ENCODE data around the gene FRYL.
"Not testable (repeated sequence)": the region's sequence is repeated elsewhere in the genome, so short reads cannot be mapped to it uniquely, and the experiment has no call there.

Gene FRYL

DNA sequence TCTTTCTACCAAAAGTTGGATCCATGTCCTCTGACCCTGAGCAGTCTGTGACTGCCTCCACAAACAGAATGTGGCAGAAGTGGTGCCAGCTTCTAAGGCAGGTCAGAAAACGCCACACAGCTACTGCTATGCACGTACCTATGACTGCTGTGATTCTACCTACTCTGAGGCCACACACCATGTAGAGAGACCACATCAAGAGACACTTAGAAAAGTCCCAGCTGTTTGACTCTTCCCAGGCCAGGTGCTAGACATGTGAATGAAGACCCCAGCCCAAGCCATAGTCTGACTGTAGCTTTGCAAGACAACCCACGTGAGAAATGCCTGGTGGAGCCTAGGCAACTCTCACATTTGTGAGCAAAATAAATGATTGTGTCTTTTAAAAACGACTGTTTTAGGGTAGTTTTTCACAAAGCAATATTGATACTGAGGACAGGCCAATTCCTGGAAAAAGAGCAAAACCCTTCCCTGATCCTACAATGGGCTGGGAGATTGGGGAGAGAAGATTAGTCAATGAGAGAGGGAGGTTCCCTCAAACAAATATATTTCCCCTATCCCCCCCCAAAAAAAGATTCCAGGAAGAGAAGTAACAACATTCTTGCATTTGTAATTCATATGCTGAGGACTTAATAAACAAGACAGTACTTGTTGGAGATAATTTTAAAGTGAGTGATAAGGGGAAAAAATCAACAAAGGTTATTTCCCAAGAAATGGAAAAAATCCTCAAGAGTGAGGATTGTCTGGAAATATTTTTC is 33.3 kb downstream of the FRYL start:
- no peak for DNase-seq (ENCODE audit: low read depth in 2 of 2)

DNA sequence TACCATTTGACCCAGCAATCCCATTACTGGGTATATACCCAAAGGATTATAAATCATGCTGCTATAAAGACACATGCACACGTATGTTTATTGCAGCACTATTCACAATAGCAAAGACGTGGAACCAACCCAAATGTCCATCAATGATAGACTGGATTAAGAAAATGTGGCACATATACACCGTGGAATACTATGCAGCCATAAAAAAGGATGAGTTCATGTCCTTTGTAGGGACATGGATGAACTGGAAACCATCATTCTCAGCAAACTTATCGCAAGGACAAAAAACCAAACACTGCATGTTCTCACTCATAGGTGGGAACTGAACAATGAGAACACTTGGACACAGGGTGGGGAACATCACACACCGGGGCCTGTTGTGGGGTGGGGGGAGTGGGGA is 34.9 kb downstream of the FRYL start:
- DNase-seq (ENCODE audit: low read depth in 2 of 2), result not testable (repeated sequence)

DNA sequence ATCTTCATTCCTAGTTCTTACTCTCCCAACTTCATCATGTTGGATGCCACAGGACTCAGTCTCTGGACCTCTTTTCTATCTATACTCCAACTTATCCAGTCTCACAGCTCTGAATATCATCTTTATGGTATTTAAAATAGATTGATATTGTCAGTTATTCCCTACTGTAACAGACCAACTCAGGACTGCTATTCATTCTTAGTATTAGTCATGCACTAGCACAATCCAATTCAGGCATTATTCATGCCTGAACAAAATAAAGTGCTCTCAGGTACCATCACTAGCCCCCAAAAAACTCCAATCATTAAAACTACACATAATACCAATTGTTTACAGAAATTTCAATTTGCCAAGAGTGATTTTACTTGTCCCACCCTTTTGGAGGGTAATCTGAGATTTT is 37.7 kb downstream of the FRYL start:
- no peak for DNase-seq (ENCODE audit: low read depth in 2 of 2)

DNA sequence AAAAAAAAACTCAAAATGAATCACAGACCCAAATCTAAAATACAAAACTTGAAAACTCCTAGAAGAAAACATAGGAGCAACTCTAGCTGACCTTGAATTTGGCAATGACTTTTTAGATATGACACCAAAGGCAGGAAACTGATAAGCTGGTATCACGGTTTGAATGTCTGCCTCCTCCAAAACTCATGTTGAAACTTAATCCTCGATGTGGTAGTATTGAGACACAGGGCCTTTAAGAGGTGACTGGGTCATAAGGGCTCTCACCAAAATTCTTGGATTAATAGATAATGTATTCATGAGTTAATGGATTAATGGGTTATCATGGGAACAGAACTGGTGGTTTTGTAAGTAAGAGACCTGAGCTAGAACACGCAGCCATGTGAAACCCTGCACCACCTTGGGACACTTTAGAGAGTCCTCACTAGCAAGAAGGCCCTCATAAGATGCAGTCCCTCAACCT is 40.5 kb downstream of the FRYL start:
- DNase-seq (ENCODE audit: low read depth in 2 of 2), result no peak

DNA sequence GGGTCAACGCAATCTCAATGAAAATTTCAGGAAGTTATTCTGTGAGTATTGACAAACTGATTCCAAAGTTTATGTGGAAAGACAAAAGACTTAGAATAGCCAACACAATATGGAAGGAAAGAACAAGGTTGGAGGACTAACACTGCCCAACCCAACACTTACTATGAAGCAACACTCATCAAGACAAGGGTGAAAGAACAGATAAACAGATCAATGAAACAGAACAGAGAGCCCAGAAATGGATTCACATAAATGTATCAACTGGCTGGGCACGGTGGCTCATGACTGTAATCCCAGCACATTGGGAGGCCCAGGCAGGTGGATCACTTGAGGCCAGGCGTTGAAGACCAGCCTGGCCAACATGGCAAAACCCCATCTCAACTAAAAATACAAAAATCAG is 41.2 kb downstream of the FRYL start:
- no peak for DNase-seq (ENCODE audit: low read depth in 2 of 2)

DNA sequence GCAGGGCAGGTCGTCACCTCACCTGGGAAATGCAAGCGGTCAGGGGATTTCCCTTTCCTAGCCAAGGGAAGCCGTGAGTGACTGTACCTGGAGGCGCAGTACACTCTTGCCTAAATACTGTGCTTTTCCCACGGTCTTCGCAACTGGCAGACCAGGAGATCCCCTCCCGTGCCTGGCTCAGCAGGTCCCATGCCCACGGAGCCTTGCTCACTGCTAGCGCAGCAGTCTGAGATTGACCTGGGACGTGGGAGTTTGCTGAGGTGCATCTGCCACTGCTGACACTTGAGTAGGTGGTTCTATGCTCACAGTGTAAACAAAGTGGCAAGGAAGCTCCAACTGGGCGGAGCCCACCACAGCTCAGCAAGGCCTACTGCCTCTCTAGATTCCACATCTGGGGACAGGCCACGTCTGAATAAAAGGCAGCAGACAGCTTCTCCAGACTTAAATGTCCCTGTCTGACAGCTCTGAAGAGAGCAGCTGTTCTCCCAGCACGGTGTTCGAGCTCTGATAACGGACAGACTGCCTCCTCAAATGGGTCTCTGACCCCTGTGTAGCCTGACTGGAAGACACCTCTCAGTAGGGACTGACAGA is 51.1 kb downstream of the FRYL start:
- peak; percentile 11 to 33 for DNase-seq (ENCODE audit: low read depth in 2 of 2)

DNA sequence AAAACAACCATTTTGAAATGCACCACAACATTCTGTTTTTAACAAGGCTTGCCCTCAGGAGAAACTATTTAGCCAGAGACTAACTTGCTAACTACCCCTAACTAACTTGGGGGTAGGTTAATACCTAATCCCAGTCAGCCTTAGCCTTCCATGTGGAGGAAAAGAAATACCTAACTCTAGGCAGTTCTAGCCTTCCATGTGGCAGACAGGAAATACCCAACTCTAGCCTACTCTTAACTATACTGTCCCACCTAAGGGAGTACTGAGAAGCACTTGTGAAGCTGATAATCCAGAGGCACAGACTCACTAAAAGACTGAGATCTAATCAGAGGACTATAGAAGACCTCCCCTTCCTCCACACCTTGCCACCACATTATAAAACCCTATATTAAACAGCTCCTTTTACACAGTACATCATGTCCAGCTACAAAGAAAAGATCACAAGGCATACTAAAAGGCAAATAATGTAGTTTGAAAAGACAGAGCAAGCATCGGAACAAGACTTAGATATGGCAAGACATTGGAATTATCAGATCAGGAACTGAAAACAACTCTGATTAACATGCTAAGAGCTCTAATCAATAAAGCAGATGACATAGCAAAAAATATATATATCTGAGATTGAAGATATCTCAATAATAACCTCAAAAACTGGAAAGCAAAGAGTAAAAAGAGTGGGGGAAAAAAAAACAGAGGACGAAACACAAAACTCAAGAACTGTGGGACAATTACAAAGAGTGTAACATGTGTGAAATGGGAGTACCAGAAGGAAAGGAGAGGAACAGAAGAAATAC is 52.2 kb downstream of the FRYL start:
- no peak for DNase-seq (ENCODE audit: low read depth in 2 of 2)

DNA sequence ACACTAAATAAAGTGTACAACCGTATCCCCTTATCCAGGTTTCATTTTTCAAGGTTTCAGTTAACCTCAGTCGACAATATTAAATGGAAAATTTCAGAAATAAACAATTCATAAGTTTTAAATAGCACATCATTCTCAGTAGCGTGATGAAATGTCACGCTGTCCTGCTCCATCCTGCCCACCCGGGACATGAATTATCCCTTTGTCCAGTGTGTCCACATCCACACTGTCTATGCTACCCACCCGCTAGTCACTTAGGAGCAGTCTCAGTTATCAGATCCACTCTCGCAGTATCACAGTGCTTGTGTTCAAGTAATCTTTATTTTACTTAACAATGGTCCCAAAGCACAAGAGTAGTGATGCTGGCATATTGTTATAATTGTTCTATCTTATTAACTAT is 54.7 kb downstream of the FRYL start:
- DNase-seq (ENCODE audit: low read depth in 2 of 2), result no peak

DNA sequence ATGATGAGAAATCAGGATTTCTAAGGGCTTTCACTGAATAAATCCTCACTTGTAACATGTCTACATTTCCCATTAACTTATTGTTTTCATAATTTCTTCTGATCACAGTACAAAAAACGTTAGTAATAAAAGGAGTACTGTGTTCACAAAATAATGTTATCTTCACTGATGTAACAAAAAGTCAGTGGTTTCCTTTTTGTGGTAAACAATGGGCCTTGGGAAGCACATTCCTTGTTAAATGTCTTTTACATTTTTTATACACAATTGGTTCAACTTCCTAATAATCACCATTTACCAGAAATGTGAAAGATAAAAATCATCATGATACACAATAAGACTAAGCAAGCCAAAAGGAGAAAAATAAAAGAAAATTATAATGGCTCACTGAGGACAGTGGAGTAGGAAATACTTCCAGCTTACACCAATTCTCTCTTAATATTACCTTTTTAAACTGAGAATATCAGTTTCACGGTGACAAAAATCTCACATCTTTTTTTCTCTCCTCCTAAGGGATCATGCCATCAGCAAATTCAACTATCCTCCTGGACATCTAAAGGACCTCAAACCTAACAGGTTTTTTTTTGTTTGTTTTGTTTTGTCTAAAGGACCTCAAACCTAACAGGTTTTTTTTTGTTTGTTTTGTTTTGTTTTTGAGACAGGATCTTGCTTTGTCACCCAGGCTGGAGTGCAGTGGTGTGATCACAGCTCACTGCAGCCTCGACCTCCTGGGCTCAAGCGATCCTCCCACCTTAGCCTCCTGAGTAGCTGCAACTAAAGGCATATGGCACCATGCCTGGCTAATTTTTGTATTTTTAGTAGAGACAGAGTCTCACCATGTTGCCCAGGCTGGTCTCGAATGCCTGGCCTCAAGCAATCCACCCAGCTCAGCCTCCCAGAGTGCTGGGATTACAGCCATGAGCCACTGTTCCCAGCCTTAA is 57.3 kb downstream of the FRYL start:
- DNase-seq (ENCODE audit: low read depth in 2 of 2), result no peak

DNA sequence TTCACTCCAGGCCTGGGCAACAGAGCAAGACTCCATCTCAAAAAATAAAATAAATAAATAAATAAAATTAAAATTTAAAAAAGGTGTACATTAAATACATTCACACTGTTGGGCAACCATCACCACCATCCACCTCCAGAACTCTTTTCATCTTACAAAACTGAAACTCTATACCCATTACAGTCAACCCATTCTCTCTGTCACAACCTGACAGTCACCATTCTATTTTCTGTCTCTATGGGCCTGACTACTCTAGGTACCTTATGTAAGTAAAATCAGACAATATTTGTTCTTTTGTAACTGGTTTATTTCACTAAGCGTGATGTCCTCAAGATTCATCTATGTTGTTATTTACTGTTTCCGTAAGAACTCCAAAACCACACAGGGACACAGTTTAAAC is 59.6 kb downstream of the FRYL start:
- no peak for DNase-seq (ENCODE audit: low read depth in 2 of 2)

DNA sequence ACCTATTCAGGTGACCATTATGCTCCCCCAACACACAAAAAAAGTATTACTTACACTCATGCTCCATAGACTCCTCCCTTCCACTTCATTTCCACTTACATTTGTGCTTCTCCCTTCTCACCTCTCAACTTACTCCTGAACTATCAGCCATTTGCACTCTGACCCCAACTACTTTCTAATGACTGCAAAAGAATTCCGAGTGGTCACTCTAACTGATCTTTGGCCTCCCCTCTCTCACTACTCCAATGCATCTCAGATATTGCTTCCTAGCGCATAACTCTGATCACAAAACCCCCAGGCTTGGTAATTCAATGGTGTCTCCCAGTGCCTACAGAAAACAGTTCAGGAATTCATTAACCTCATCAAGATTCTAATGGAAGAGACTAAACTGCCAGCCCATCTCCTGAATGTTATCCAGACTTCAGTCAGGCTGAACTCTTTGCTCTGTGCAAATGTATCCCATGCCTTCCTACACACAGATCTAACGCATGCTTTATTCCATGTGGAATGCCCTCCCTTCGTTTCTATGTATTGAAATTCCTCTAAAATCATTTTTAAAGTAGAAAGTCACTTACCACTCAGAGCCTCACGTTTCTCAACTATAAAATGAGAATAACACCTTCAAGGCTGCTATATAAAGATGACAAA is 61.1 kb downstream of the FRYL start:
- no peak for DNase-seq (ENCODE audit: low read depth in 2 of 2)

DNA sequence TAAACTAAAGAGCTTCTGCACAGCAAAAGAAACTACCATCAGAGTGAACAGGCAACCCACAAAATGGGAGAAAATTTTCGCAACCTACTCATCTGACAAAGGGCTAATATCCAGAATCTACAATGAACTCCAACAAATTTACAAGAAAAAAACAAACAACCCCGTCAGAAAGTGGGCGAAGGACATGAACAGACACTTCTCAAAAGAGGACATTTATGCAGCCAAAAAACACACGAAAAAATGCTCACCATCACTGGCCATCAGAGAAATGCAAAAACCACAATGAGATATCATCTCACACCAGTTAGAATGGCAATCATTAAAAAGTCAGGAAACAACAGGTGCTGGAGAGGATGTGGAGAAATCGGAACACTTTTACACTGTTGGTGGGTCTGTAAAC is 63.8 kb downstream of the FRYL start:
- not testable (repeated sequence) for DNase-seq (ENCODE audit: low read depth in 2 of 2)

DNA sequence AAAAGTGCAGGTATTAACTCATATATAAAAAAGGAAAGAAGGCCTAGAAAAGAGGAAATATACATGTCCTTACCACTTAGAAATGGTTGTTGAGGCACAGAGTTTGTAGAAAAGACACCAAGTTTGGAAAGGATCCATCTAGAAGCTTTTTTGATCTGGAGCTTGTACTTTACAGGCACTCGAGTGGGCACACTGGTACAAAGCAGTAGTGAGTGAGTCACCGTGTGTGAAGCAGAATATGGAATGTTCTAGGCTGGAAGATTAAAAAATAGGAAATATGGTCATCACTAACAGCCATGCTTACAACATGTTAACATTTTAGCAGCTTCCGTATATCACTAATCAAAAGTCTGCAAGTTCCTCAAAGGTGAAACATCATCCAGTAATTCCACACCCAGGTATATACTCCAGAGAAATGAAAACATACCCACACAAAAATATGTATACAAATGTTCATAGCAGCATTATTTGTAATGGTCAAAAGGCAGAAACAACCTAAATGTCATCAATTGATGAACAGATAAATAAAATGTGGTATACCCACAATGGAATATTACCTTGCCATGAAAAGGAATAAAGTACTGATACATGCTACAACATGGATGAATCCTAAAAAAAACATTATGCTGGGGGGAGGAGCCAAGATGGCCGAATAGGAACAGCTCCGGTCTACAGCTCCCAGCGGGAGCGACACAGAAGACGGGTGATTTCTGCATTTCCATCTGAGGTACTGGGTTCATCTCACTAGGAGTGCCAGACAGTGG is 69.5 kb downstream of the FRYL start:
- DNase-seq (ENCODE audit: low read depth in 2 of 2), result no peak

DNA sequence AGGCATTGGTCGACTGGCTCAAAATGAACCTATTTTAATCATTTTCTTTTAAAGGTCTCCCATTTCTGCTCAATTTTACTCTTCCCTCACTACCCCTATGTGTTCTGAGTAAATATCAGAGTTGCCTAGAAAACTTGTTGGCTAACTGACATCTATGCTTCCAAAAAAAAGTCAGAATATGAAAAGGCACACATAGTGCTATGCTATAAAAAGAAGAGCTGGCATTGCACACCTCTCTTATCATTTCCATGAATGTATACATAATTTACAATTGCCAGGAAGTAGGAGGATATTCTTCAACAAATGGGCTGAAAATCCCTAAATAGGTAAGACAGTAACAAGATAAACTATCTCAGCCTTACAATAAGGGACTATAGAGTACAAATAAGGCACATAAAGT is 70.2 kb downstream of the FRYL start:
- DNase-seq (ENCODE audit: low read depth in 2 of 2), result no peak

DNA sequence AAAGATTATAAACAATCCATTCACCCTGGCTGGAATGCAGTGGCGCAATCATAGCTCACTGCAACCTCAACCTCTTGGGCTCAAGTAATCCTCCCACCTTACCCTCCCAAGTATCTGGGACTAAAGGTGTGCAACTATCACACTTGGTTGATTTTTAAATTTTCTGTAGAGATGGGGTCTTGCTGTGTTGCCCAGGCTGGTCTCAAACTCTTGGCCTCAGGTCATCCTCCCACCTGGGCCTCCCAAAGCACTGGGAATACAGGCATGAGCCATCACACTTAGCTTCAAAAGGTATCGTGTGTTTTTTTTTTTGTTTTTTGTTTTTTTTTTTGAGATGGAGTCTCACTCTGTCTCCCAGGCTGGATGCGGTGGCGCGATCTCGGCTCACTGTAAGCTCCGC is 71.5 kb downstream of the FRYL start:
- DNase-seq (ENCODE audit: low read depth in 2 of 2), result no peak

DNA sequence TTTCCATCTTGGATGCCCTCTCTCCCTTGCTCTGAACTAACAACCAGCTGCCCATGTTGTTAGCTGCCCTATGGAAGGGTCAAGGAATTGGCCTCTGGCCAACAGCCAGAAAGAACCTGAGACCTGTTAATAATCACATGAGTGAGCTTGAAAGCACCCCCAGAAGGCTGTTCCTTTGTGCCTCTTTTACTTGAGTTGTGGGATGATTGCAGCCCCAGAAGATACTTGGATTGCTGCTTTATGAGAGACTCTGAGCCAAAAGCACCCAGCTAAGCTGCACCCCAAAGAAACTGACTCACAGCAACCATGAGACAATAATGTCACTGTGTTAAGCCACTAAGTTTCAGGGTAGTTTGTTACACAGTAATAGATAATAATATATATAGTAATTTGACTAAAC is 73.3 kb downstream of the FRYL start:
- no peak for DNase-seq (ENCODE audit: low read depth in 2 of 2)

DNA sequence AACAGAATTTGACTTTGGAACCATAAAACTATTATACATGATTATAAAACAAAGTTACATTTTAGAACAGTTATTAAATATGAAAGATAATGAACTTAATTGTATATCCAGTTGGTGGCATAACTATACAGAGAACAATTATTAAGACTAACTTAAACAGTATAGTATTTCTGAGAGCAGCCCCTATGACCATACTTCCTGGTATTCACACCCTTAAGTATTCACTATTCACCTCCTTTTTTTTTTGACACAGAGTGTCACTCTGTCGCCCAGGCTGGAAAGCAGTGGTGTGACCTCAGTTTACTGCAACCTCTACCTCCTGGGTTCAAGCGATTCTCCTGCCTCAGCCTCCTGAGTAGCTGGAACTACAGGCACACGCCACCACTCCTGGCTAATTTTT is 74.5 kb downstream of the FRYL start:
- DNase-seq (ENCODE audit: low read depth in 2 of 2), result no peak

DNA sequence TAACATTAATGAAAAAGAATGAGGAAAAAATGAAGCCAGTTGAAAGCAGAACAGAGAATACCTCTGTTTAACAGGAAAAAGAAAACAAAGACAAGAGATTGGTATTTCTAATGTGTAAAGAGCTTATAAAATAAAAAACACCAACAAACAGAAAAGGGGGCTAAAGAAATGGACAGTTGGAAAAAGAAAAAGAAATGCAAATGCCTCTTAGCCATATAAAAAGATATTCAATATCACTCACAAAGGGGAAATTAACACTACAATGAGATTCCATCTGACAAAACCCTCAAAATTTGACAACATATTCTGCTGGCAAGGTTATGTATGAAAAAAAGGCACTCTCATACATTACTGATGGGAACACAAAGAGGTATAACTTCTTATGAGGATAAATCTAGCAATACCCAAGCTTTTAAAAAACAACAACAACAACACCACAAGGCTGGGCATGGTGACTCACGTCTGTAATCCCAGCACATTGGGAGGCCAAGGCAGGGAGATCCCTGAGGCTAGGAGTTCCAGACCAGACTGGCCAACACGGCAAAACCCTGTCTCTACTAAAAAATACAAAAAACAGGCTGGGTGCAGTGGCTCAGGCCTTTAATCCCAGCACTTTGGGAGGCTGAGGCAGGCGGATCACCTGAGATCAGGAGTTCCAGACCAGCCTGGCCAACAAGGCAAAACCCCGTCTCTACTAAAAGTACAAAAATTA is 75.8 kb downstream of the FRYL start:
- DNase-seq (ENCODE audit: low read depth in 2 of 2), result no peak

DNA sequence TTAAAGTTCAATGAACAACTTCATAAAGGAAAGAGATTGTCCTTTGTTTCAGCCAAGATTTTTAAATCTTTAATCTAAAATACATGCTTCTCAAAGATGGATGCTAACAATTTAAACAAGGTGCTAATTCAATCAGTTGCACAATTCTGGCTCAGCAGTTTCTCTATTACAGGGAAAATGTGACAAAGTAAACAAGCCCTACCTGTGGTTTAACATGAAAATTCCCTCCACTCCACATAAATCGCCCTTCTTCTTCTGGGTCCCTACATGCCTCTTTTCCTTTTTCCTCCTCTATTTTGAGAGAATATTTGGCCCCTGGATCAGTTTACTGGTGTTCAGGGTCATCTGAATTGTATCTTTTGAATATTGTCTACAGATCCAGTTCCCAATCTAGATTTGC is 80.6 kb downstream of the FRYL start:
- no peak for DNase-seq (ENCODE audit: low read depth in 2 of 2)

Measured in stimulated activated CD4-positive, alpha-beta T cell treated with anti-CD3 and anti-CD28 coated beads, Interleukin-15, amount 100 ng/mL, for 48 hours (primary cell).